AG09319 (cell line): Measurements from ENCODE around the gene CBX2.

Experiments
- DNase-seq: peaks from one replicate; pipeline ENCODE4 v3.0.0-alpha.2; 2010; ENCODE audit warnings: low read depth; ENCODE audit errors: extremely low read depth
- CTCF ChIP-seq: IDR thresholded peaks from 2 replicates; pipeline ENCODE4 v1.5.1; 2011; ENCODE audit warnings: low read depth, mild to moderate bottlenecking, inconsistent platforms, low read length, moderate library complexity

The CBX2 gene

GRCh38 chr17:79830303-79830702 is 52.4 kb downstream of the CBX2 start:
- no peak for TF ChIP-seq CTCF
- no peak for DNase-seq

GRCh38 chr17:79830763-79831264 is 52.9 kb downstream of the CBX2 start:
- no peak for TF ChIP-seq CTCF
- no peak for DNase-seq

- TF ChIP-seq CTCF, result no peak
- no peak for DNase-seq
These were observed 53.6 kb downstream of the CBX2 start for GRCh38 chr17:79831265-79832217.

- DNase-seq, result no peak
- TF ChIP-seq CTCF, result no peak
These were observed 54.5 kb downstream of the CBX2 start for GRCh38 chr17:79832218-79833109.

- TF ChIP-seq CTCF, result no peak
- DNase-seq, result no peak
These were observed 55.1 kb downstream of the CBX2 start for GRCh38 chr17:79833110-79833450.

- no peak for DNase-seq
- TF ChIP-seq CTCF, result no peak
These were observed 56.0 kb downstream of the CBX2 start for GRCh38 chr17:79833744-79834564.
